HepG2 (cell line): ENCODE data around the gene IRAK2. TPM values are rescaled to one million over a fixed set of nuclear protein-coding genes. Genes with fewer than 3 reads are reported as not detected.
A peak's percentile ranks its signal among the peaks of the same experiment; 100 is the strongest.

Source experiments
- EP300 ChIP-seq, 3 experiments: sonication (generic) in 1 of 3; formaldehyde crosslinking in 1 of 3; IDR thresholded peaks; 2 replicates each; pipeline versions ENCODE4 v1.5.1 to v1.6.1; 2011 to 2020; ENCODE audit warnings: low read depth in 2 of 3, low read length in 2 of 3, borderline replicate concordance in 1 of 3, improper control_type of control experiment in 1 of 3, mild to moderate bottlenecking in 1 of 3, missing genetic modification reagents in 1 of 3, moderate library complexity in 1 of 3
- KDM6A ChIP-seq: IDR thresholded peaks from 2 replicates; pipeline ENCODE4 v1.6.1; 2016; ENCODE audit warnings: low read depth
- KLF13 ChIP-seq: sonication (generic); formaldehyde crosslinking; IDR thresholded peaks from 2 replicates; pipeline ENCODE4 v1.4.0; 2020; ENCODE audit warnings: mild to moderate bottlenecking, missing genetic modification reagents
- PPARG ChIP-seq: conservative IDR thresholded peaks from 2 replicates; pipeline ENCODE4 v1.6.1; 2016; ENCODE audit warnings: missing biosample characterization, missing genetic modification reagents
- RBM22 ChIP-seq: fragments of 200-400 bp; formaldehyde crosslinking; optimal IDR thresholded peaks from 2 replicates; pipeline ENCODE3; 2017; ENCODE audit warnings: mild to moderate bottlenecking, low read length, moderate library complexity
- TEAD2 ChIP-seq: sonication (generic); formaldehyde crosslinking; IDR thresholded peaks from 2 replicates; pipeline ENCODE4 v1.9.0; 2021; ENCODE audit warnings: missing genetic modification reagents
- ZNF549 ChIP-seq: sonication (generic); formaldehyde crosslinking; IDR thresholded peaks from 2 replicates; pipeline ENCODE4 v1.5.0; 2020; ENCODE audit warnings: missing genetic modification reagents
- ZNF567 ChIP-seq: sonication (generic); formaldehyde crosslinking; IDR thresholded peaks from 2 replicates; pipeline ENCODE4 v1.8.1; 2023; ENCODE audit warnings: mild to moderate bottlenecking, missing genetic modification reagents, borderline replicate concordance
- ZNF652 ChIP-seq: IDR thresholded peaks from 2 replicates; pipeline ENCODE4 v1.6.1; 2016; ENCODE audit warnings: low read depth, borderline replicate concordance
- ZNF678 ChIP-seq: sonication (generic); formaldehyde crosslinking; IDR thresholded peaks from 2 replicates; pipeline ENCODE4 v1.4.0; 2020; ENCODE audit warnings: mild to moderate bottlenecking, missing genetic modification reagents
- polyA plus RNA-seq, 8 experiments: library from polyadenylated mRNA; depleted of rRNA in 3 of 8; stranded (reverse) in 7 of 8; unstranded in 1 of 8; fragments of >200 nt; fragmentation: Illumina TruSeq in 4 of 8; extraction: Trizol in 4 of 8; gene quantifications; 2 replicates each; pipeline versions ENCODE4 v1.2.1 to v1.2.3, GENCODE V29; 2011 to 2016; ENCODE audit warnings: low read depth in 4 of 8, missing spikeins in 1 of 8, mixed read lengths in 1 of 8; ENCODE audit not compliant: insufficient read depth in 1 of 8
- total RNA-seq, 5 experiments: library from RNA; depleted of rRNA; stranded (reverse); fragments of >200 nt; fragmentation: Illumina TruSeq; extraction: Trizol; gene quantifications; 2 replicates each; pipeline ENCODE4 v1.2.3, GENCODE V29; 2016; ENCODE audit warnings: low read depth in 1 of 5
- TF ChIP-seq, protein P1 (sequence below), 2 experiments: sonication (generic) in 1 of 2; formaldehyde crosslinking in 1 of 2; IDR thresholded peaks; 2 replicates each; pipeline versions ENCODE4 v1.6.1 to v1.9.0; 2014 to 2022; ENCODE audit warnings: antibody characterized with exemption in 1 of 2, borderline replicate concordance in 1 of 2, inconsistent platforms in 1 of 2, low read depth in 1 of 2, missing genetic modification reagents in 1 of 2
- TF ChIP-seq, protein P2 (sequence below): sonication (generic); formaldehyde crosslinking; IDR thresholded peaks from 2 replicates; pipeline ENCODE4 v1.8.0; 2022; ENCODE audit warnings: mild to moderate bottlenecking, missing genetic modification reagents, moderate library complexity
- TF ChIP-seq, protein P3 (sequence below): sonication (generic); formaldehyde crosslinking; IDR thresholded peaks from 2 replicates; pipeline ENCODE4 v1.4.0; 2020; ENCODE audit warnings: missing genetic modification reagents

Gene IRAK2
- total and polyA plus RNA-seq, 2 of the 13 experiments (the other 11 are each of a cell fraction or from before 2014, with no cell fraction given) = 13.1 to 23.3 TPM

DNA sequence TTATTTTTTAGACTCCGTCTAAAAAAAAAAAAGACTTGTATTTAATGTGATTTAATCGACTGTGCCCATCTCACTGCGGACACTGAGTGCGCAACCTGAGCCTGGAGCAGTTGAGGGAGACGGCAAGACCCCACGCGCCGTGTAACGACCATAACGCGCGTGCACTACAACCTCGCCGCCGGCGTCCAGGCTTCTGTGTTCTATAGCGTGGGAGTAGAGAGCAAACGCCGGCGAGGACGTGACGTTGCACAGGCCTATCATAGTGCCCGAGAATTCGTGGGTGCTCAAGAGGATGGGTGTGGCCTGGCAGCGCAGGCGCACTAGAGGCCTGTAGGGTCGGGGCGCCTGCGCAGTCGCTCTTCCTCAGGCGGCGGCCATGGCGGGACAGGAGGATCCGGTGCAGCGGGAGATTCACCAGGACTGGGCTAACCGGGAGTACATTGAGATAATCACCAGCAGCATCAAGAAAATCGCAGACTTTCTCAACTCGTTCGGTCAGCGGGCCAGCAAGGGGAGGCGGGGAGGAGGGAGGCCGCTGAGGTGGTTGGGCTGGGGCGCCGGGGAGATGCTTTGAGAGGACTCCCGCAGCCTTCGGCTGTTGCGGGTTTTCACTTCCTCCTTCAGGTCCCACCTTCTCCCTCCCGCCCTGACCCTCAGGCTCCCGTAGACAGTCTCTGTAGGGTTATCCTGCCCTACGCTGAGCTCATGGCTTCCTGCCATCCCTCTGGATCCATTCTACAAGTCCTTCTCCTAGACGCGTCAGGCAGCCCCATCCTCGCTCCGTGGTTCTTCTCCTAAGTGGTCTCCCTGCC lies 49.2 kb upstream of the IRAK2 start, which contains the start of gene BRK1 (continued):
- TF ChIP-seq, protein P1, sequence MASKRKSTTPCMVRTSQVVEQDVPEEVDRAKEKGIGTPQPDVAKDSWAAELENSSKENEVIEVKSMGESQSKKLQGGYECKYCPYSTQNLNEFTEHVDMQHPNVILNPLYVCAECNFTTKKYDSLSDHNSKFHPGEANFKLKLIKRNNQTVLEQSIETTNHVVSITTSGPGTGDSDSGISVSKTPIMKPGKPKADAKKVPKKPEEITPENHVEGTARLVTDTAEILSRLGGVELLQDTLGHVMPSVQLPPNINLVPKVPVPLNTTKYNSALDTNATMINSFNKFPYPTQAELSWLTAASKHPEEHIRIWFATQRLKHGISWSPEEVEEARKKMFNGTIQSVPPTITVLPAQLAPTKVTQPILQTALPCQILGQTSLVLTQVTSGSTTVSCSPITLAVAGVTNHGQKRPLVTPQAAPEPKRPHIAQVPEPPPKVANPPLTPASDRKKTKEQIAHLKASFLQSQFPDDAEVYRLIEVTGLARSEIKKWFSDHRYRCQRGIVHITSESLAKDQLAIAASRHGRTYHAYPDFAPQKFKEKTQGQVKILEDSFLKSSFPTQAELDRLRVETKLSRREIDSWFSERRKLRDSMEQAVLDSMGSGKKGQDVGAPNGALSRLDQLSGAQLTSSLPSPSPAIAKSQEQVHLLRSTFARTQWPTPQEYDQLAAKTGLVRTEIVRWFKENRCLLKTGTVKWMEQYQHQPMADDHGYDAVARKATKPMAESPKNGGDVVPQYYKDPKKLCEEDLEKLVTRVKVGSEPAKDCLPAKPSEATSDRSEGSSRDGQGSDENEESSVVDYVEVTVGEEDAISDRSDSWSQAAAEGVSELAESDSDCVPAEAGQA (IDR thresholded peaks at IDR 0.05; ENCODE audit: low read depth) = 0 out of 2 replicates have a peak, but pooled peaks have one; percentile 31
- TF ChIP-seq, protein P1 (CRISPR knock-in tag; IDR thresholded peaks at IDR 0.05; ENCODE audit: borderline replicate concordance) = no peak
- no peak for TF ChIP-seq KLF13 (CRISPR knock-in tag)
- TF ChIP-seq, protein P2, sequence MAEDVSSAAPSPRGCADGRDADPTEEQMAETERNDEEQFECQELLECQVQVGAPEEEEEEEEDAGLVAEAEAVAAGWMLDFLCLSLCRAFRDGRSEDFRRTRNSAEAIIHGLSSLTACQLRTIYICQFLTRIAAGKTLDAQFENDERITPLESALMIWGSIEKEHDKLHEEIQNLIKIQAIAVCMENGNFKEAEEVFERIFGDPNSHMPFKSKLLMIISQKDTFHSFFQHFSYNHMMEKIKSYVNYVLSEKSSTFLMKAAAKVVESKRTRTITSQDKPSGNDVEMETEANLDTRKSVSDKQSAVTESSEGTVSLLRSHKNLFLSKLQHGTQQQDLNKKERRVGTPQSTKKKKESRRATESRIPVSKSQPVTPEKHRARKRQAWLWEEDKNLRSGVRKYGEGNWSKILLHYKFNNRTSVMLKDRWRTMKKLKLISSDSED (CRISPR knock-in tag) = no peak
- no peak for TF ChIP-seq ZNF652
- TF ChIP-seq ZNF567 (CRISPR knock-in tag) = no peak
- TF ChIP-seq KDM6A (CRISPR knock-in tag) = no peak
- no peak for TF ChIP-seq ZNF678 (CRISPR knock-in tag)
- 0 out of 2 replicates have a peak, but pooled peaks have one; percentile 39 for TF ChIP-seq PPARG
- TF ChIP-seq ZNF549 (CRISPR knock-in tag) = no peak
- TF ChIP-seq EP300 (IDR thresholded peaks at IDR 0.05; ENCODE audit: low read depth in 2 of 2, low read length in 2 of 2) = no peak
- no peak for TF ChIP-seq EP300 (CRISPR knock-in tag; IDR thresholded peaks at IDR 0.05; ENCODE audit: borderline replicate concordance)
- TF ChIP-seq, protein P3, sequence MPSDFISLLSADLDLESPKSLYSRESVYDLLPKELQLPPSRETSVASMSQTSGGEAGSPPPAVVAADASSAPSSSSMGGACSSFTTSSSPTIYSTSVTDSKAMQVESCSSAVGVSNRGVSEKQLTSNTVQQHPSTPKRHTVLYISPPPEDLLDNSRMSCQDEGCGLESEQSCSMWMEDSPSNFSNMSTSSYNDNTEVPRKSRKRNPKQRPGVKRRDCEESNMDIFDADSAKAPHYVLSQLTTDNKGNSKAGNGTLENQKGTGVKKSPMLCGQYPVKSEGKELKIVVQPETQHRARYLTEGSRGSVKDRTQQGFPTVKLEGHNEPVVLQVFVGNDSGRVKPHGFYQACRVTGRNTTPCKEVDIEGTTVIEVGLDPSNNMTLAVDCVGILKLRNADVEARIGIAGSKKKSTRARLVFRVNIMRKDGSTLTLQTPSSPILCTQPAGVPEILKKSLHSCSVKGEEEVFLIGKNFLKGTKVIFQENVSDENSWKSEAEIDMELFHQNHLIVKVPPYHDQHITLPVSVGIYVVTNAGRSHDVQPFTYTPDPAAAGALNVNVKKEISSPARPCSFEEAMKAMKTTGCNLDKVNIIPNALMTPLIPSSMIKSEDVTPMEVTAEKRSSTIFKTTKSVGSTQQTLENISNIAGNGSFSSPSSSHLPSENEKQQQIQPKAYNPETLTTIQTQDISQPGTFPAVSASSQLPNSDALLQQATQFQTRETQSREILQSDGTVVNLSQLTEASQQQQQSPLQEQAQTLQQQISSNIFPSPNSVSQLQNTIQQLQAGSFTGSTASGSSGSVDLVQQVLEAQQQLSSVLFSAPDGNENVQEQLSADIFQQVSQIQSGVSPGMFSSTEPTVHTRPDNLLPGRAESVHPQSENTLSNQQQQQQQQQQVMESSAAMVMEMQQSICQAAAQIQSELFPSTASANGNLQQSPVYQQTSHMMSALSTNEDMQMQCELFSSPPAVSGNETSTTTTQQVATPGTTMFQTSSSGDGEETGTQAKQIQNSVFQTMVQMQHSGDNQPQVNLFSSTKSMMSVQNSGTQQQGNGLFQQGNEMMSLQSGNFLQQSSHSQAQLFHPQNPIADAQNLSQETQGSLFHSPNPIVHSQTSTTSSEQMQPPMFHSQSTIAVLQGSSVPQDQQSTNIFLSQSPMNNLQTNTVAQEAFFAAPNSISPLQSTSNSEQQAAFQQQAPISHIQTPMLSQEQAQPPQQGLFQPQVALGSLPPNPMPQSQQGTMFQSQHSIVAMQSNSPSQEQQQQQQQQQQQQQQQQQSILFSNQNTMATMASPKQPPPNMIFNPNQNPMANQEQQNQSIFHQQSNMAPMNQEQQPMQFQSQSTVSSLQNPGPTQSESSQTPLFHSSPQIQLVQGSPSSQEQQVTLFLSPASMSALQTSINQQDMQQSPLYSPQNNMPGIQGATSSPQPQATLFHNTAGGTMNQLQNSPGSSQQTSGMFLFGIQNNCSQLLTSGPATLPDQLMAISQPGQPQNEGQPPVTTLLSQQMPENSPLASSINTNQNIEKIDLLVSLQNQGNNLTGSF (CRISPR knock-in tag) = peak; percentile 91
- no peak for TF ChIP-seq RBM22
- no peak for TF ChIP-seq TEAD2 (CRISPR knock-in tag)
